GM12892 (cell line): Measurements from ENCODE around the gene WDSUB1.

ENCODE experiments used
- POLR2AphosphoS5 ChIP-seq: IDR thresholded peaks from 2 replicates; pipeline ENCODE4 v1.6.1; 2011; ENCODE audit warnings: low read depth, low read length, control low read depth
- TAF1 ChIP-seq: IDR thresholded peaks from 2 replicates; pipeline ENCODE4 v1.6.1; 2011; ENCODE audit warnings: low read depth, mild to moderate bottlenecking, control low read depth, low read length, borderline replicate concordance

GRCh38 chr2:159226059-159226461 lies 60.4 kb downstream of the WDSUB1 start:
- no peak for TF ChIP-seq TAF1
- no peak for TF ChIP-seq POLR2AphosphoS5
